K562 (cell line): ENCODE results near the gene KIAA0513. TPM values are rescaled to one million over a fixed set of nuclear protein-coding genes. Genes with fewer than 3 reads are reported as not detected.

Experiments used
- ARNT ChIP-seq, 2 experiments: fragments of 450-650 bp; IDR thresholded peaks; 2 replicates each; pipeline ENCODE4 v1.6.1; 2016; ENCODE audit warnings: mild to moderate bottlenecking in 1 of 2
- BACH1 ChIP-seq: fragments of 200-800 bp; sonication (Bioruptor generic); IDR thresholded peaks from 2 replicates; pipeline ENCODE4 v1.6.1; 2016; ENCODE audit warnings: missing genetic modification characterization, missing compliant biosample characterization
- GABPB2 ChIP-seq: fragments of 250-450 bp; sonication (Bioruptor Pico); conservative IDR thresholded peaks from 2 replicates; pipeline ENCODE4 v1.5.1; 2021; ENCODE audit warnings: mild to moderate bottlenecking
- GTF2E2 ChIP-seq: fragments of 200-800 bp; sonication (Bioruptor generic); IDR thresholded peaks from 2 replicates; pipeline ENCODE4 v1.6.1; 2016; ENCODE audit warnings: missing genetic modification characterization, missing compliant biosample characterization
- KAT8 ChIP-seq: fragments of 450-650 bp; IDR thresholded peaks from 2 replicates; pipeline ENCODE4 v1.6.1; 2016; ENCODE audit warnings: low read depth, mild to moderate bottlenecking
- KDM1A ChIP-seq, 2 experiments: fragments of 450-650 bp; IDR thresholded peaks; 2 replicates each; pipeline ENCODE4 v1.6.1; 2016; ENCODE audit warnings: mild to moderate bottlenecking in 2 of 2
- MAZ ChIP-seq, 2 experiments: fragments of 450-650 bp in 1 of 2; sonication (generic) in 1 of 2; formaldehyde crosslinking; IDR thresholded peaks in 1 of 2; conservative IDR thresholded peaks in 1 of 2; 2 replicates each; pipeline versions ENCODE4 v1.4.0 to v1.5.0; 2020; ENCODE audit warnings: mild to moderate bottlenecking in 1 of 2, missing genetic modification reagents in 1 of 2
- MBD2 ChIP-seq: sonication (generic); IDR thresholded peaks from 2 replicates; pipeline ENCODE4 v1.6.1; 2016; ENCODE audit warnings: low read depth, borderline replicate concordance
- PRMT5 ChIP-seq: sonication (generic); formaldehyde crosslinking; IDR thresholded peaks from 2 replicates; pipeline ENCODE4 v1.5.0; 2020; ENCODE audit warnings: missing genetic modification reagents
- RBM22 ChIP-seq: fragments of 200-400 bp; formaldehyde crosslinking; IDR thresholded peaks from 2 replicates; pipeline ENCODE4 v1.6.1; 2018; ENCODE audit warnings: low read length, low read depth; ENCODE audit not compliant: poor library complexity, severe bottlenecking
- RFX1 ChIP-seq: fragments of 450-650 bp; IDR thresholded peaks from 2 replicates; pipeline ENCODE4 v1.6.1; 2016; ENCODE audit warnings: mild to moderate bottlenecking, moderate library complexity
- RUNX1 ChIP-seq: sonication (generic); IDR thresholded peaks from 2 replicates; pipeline ENCODE4 v1.6.1; 2016; ENCODE audit warnings: antibody characterized with exemption, low read depth
- SETDB1 ChIP-seq: IDR thresholded peaks from one replicate; pipeline ENCODE4 v1.6.1; 2012; ENCODE audit warnings: low read length, control low read depth, inconsistent platforms
- SPI1 ChIP-seq: IDR thresholded peaks from 2 replicates; pipeline ENCODE4 v1.6.1; 2011; ENCODE audit warnings: low read depth, low read length, control low read depth, borderline replicate concordance
- TRIM24 ChIP-seq, 2 experiments: fragments of 450-650 bp; IDR thresholded peaks; 2 replicates each; pipeline ENCODE4 v1.6.1; 2016
- ZBTB17 ChIP-seq: fragments of 450-650 bp; formaldehyde crosslinking; IDR thresholded peaks from 2 replicates; pipeline ENCODE4 v1.4.0; 2020; ENCODE audit warnings: mild to moderate bottlenecking
- ZNF589 ChIP-seq: fragments of 200-800 bp; sonication (Bioruptor generic); IDR thresholded peaks from 2 replicates; pipeline ENCODE4 v1.6.1; 2016; ENCODE audit warnings: low read depth, missing genetic modification characterization, missing compliant biosample characterization
- polyA plus RNA-seq, 8 experiments: library from polyadenylated mRNA; depleted of rRNA in 4 of 8; stranded (reverse) in 5 of 8; unstranded in 3 of 8; fragments of >200 nt; fragmentation: Nextera tagmentation in 2 of 8; fragmentation: Illumina TruSeq in 1 of 8; extraction: Ambion mirVana in 2 of 8; extraction: Trizol in 1 of 8; gene quantifications; 2 replicates each; pipeline versions ENCODE4 v1.2.1 to v1.2.3, GENCODE V29; 2011 to 2014; ENCODE audit warnings: inconsistent platforms in 1 of 8, missing spikeins in 1 of 8
- total RNA-seq, 7 experiments: library from RNA; depleted of rRNA in 6 of 7; stranded (reverse); fragments of >200 nt in 6 of 7; fragmentation: Illumina TruSeq in 2 of 7; extraction: Trizol in 2 of 7; gene quantifications; 2 replicates each; pipeline versions ENCODE4 v1.2.1 to v1.2.3, GENCODE V29; 2011 to 2021; ENCODE audit warnings: low replicate concordance in 1 of 7
- TF ChIP-seq, protein P1 (sequence below): fragments of 450-650 bp; conservative IDR thresholded peaks from 2 replicates; pipeline ENCODE4 v1.6.1; 2016; ENCODE audit warnings: missing genetic modification characterization, low read depth, mild to moderate bottlenecking, control low read depth, missing compliant biosample characterization
- TF ChIP-seq, protein P2 (sequence below): fragments of 450-650 bp; IDR thresholded peaks from 2 replicates; pipeline ENCODE4 v1.6.1; 2018; ENCODE audit warnings: mild to moderate bottlenecking, low read depth; ENCODE audit not compliant: partially characterized antibody
- TF ChIP-seq, protein P3 (sequence below): fragments of 450-650 bp; IDR thresholded peaks from 2 replicates; pipeline ENCODE4 v1.7.0; 2016; ENCODE audit warnings: borderline replicate concordance

The KIAA0513 gene
- total and polyA plus RNA-seq, 9 of the 15 experiments (the other 6 are each of a cell fraction or from before 2014, with no cell fraction given): 0.18 to 13.7 (median 10.2) TPM

DNA sequence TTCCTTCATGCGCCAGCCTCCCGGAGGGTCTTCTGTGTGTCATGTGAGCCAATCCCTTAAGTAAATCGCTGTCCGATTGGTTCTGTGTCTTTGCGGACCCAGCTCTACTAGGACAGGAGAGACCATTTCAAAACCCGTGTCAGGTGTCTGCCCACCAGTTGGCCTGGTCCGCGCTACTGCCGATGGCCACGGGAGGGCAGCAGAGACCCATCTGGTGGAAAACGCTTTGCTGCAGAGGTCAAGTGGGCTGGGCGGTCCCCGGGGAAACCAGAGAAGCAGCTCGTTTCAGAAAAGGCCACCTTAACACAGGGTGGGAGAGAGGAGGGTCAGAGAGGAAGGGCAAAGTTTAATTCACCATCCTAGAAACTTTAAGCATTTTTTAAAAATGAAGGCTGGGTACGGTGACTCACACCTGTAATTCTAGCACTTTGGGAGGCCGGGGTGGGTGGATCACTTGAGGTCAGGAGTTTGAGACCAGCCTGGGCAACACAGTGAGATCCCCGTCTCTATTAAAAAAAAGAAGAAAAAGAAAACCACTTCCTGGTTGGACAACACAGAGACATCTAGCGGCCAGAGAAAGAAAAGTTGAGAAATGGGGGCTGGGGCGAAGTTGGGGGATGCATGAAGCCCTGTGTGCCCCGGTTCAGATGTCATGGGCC lies 87.4 kb downstream of the KIAA0513 start (continued):
- TF ChIP-seq, protein P1, sequence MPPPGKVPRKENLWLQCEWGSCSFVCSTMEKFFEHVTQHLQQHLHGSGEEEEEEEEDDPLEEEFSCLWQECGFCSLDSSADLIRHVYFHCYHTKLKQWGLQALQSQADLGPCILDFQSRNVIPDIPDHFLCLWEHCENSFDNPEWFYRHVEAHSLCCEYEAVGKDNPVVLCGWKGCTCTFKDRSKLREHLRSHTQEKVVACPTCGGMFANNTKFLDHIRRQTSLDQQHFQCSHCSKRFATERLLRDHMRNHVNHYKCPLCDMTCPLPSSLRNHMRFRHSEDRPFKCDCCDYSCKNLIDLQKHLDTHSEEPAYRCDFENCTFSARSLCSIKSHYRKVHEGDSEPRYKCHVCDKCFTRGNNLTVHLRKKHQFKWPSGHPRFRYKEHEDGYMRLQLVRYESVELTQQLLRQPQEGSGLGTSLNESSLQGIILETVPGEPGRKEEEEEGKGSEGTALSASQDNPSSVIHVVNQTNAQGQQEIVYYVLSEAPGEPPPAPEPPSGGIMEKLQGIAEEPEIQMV (tag): no peak
- TF ChIP-seq BACH1 (tag) (no peak), ZBTB17 (no peak), GABPB2 (CRISPR knock-in tag) (no peak), SETDB1 (no peak), SPI1 (peak; percentile 52; the same call in 1 of the 2 replicates), RBM22 (no peak), MBD2 (no peak), GTF2E2 (tag) (no peak), ARNT (IDR thresholded peaks at IDR 0.05) (peak; percentile 88 to 91; a peak in 2 of 4 replicates), KAT8 (no peak), MAZ (CRISPR knock-in tag; conservative IDR thresholded peaks at IDR 0.05 in 1 of 2, IDR thresholded peaks at IDR 0.05 in 1 of 2) (peak in 1 of 2 experiments; percentile 76; a peak in 2 of 4 replicates), ZNF589 (no peak), KDM1A (IDR thresholded peaks at IDR 0.05) (peak; percentile 70 to 87; a peak in 3 of 4 replicates), TRIM24 (IDR thresholded peaks at IDR 0.05) (peak; percentile 50 to 72; a peak in 1 of 4 replicates), RUNX1 (no peak), RFX1 (peak; percentile 65; the same call in 1 of the 2 replicates), PRMT5 (CRISPR knock-in tag) (no peak)
- TF ChIP-seq, protein P2, sequence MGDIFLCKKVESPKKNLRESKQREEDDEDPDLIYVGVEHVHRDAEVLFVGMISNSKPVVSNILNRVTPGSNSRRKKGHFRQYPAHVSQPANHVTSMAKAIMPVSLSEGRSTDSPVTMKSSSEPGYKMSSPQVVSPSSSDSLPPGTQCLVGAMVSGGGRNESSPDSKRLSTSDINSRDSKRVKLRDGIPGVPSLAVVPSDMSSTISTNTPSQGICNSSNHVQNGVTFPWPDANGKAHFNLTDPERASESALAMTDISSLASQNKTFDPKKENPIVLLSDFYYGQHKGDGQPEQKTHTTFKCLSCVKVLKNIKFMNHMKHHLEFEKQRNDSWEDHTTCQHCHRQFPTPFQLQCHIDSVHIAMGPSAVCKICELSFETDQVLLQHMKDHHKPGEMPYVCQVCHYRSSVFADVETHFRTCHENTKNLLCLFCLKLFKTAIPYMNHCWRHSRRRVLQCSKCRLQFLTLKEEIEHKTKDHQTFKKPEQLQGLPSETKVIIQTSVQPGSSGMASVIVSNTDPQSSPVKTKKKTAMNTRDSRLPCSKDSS: no peak
- TF ChIP-seq, protein P3, sequence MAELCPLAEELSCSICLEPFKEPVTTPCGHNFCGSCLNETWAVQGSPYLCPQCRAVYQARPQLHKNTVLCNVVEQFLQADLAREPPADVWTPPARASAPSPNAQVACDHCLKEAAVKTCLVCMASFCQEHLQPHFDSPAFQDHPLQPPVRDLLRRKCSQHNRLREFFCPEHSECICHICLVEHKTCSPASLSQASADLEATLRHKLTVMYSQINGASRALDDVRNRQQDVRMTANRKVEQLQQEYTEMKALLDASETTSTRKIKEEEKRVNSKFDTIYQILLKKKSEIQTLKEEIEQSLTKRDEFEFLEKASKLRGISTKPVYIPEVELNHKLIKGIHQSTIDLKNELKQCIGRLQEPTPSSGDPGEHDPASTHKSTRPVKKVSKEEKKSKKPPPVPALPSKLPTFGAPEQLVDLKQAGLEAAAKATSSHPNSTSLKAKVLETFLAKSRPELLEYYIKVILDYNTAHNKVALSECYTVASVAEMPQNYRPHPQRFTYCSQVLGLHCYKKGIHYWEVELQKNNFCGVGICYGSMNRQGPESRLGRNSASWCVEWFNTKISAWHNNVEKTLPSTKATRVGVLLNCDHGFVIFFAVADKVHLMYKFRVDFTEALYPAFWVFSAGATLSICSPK: 0 out of 2 replicates have a peak, but pooled peaks have one; percentile 42
